Measurements from ENCODE around the gene BOLA1.

DNA sequence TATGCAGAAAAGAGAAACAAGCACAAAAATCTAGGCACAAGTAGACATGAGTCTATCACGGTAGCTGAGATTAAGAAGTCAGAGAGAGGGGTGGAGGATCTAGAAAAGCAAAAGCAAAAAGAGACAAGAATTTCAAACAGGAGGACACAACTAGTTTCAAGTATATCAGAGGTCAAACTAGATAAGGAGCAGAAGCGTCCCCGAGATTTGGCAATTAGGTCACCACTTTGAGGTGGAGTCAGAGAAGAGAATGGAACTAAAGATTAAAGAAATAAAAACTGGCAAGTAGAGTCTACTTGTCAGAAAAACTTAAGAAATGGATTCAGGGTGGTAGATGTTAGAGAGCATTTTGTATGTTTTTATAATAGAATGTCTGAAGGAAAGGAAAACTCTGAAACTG, 26.0 kb downstream of the BOLA1 start:
- TF ChIP-seq, protein P1, sequence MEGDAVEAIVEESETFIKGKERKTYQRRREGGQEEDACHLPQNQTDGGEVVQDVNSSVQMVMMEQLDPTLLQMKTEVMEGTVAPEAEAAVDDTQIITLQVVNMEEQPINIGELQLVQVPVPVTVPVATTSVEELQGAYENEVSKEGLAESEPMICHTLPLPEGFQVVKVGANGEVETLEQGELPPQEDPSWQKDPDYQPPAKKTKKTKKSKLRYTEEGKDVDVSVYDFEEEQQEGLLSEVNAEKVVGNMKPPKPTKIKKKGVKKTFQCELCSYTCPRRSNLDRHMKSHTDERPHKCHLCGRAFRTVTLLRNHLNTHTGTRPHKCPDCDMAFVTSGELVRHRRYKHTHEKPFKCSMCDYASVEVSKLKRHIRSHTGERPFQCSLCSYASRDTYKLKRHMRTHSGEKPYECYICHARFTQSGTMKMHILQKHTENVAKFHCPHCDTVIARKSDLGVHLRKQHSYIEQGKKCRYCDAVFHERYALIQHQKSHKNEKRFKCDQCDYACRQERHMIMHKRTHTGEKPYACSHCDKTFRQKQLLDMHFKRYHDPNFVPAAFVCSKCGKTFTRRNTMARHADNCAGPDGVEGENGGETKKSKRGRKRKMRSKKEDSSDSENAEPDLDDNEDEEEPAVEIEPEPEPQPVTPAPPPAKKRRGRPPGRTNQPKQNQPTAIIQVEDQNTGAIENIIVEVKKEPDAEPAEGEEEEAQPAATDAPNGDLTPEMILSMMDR (CRISPR knock-in tag; IDR thresholded peaks at IDR 0.05): no peak
- TF ChIP-seq PHB2 (IDR thresholded peaks at IDR 0.05; ENCODE audit: partially characterized antibody): no peak
- no peak for TF ChIP-seq ZSCAN21 (CRISPR knock-in tag; IDR thresholded peaks at IDR 0.05; ENCODE audit: borderline replicate concordance)

All from HepG2 (cell line).